ENCODE data around the gene PTGR3. TPM values are rescaled to one million over a fixed set of nuclear protein-coding genes. Genes with fewer than 3 reads are reported as not detected.

PTGR3 gene
- total and polyA plus RNA-seq, 8 donors: 9.9 to 45.5 (median 15.7) TPM

GRCh38 chr18:75170022-75170789 lies 38.7 kb downstream of the PTGR3 start:
- intact Hi-C loops (cut with DNase I; ENCODE audit: low total_unique reads): no loop called here
- TF ChIP-seq POLR2AphosphoS5 (IDR thresholded peaks at IDR 0.05) (no peak), POLR2A (IDR thresholded peaks at IDR 0.05) (no peak), EP300 (IDR thresholded peaks at IDR 0.05) (no peak), CTCF (IDR thresholded peaks at IDR 0.05) (no peak)
- Histone ChIP-seq H3K4me1 (peaks cover 0 to 3% (median 0%) of the 10 kb centered on the region in 4 donors), H3K4me3 (no peak overlapping the region), H3K27ac (peak overlapping the region in 3 of 5 donors; percentile 0 to 47 (median 43)), H3K36me3 (no peaks in the 10 kb centered on the region), H3K9me3 (no peaks in the 10 kb centered on the region), H3K27me3 (no peaks in the 10 kb centered on the region)
- WGBS, 5 donors: 86 to 94% (median 93%) methylated on average over 34 of the region's 34 CpGs
- no peak for DNase-seq

GRCh38 chr18:75169411-75169810 lies 39.5 kb downstream of the PTGR3 start:
- Histone ChIP-seq H3K4me3 (no peak overlapping the region), H3K4me1 (peaks cover 0 to 3% (median 0%) of the 10 kb centered on the region in 4 donors), H3K9me3 (no peaks in the 10 kb centered on the region), H3K27ac (peak overlapping the region in 1 of 5 donors; percentile 47), H3K36me3 (no peaks in the 10 kb centered on the region), H3K27me3 (no peaks in the 10 kb centered on the region)
- WGBS, 5 donors: 65 to 75% (median 73%) methylated on average over 7 to 9 of the region's 9 CpGs
- DNase-seq: no peak
- TF ChIP-seq CTCF (IDR thresholded peaks at IDR 0.05): no peak
- TF ChIP-seq POLR2A (IDR thresholded peaks at IDR 0.05): no peak
- intact Hi-C loops (cut with DNase I; ENCODE audit: low total_unique reads): no loop called here

- no peak for DNase-seq
- WGBS, 5 donors: 64 to 81% (median 72%) methylated on average over 7 of the region's 7 CpGs
- no peak for TF ChIP-seq POLR2A (IDR thresholded peaks at IDR 0.05)
- TF ChIP-seq CTCF (IDR thresholded peaks at IDR 0.05): no peak
- no peak for TF ChIP-seq POLR2AphosphoS5 (IDR thresholded peaks at IDR 0.05)
- TF ChIP-seq EP300 (IDR thresholded peaks at IDR 0.05): no peak
- intact Hi-C loops (cut with DNase I; ENCODE audit: low total_unique reads): no loop called here
- peak overlapping the region in 1 of 5 donors; percentile 77 for H3K27ac ChIP-seq
- H3K4me1 ChIP-seq: peaks cover 0 to 3% (median 0%) of the 10 kb centered on the region in 4 donors
- H3K27me3 ChIP-seq: no peaks in the 10 kb centered on the region
- H3K9me3 ChIP-seq: no peaks in the 10 kb centered on the region
- H3K36me3 ChIP-seq: no peaks in the 10 kb centered on the region
- peak overlapping the region in 1 of 4 donors; percentile 28 for H3K4me3 ChIP-seq
Measured at GRCh38 chr18:75168619-75169018, 40.3 kb downstream of the PTGR3 start.

GRCh38 chr18:75167759-75168618 lies 41.0 kb downstream of the PTGR3 start:
- peak overlapping the region; percentile 12 to 77 (median 33) for H3K27ac ChIP-seq
- intact Hi-C loops (cut with DNase I; ENCODE audit: low total_unique reads): no loop called here
- peaks cover 0 to 3% (median 0%) of the 10 kb centered on the region in 4 donors for H3K4me1 ChIP-seq
- H3K36me3 ChIP-seq: no peaks in the 10 kb centered on the region
- TF ChIP-seq POLR2A (IDR thresholded peaks at IDR 0.05): no peak
- no peak for TF ChIP-seq CTCF (IDR thresholded peaks at IDR 0.05)
- TF ChIP-seq EP300 (IDR thresholded peaks at IDR 0.05): no peak
- TF ChIP-seq POLR2AphosphoS5 (IDR thresholded peaks at IDR 0.05): no peak
- WGBS, 5 donors: 56 to 68% (median 59%) methylated on average over 33 of the region's 33 CpGs
- no peaks in the 10 kb centered on the region for H3K9me3 ChIP-seq
- DNase-seq: peak in 1 of 2 donors; percentile 58
- no peaks in the 10 kb centered on the region for H3K27me3 ChIP-seq
- H3K4me3 ChIP-seq: peak overlapping the region in 3 of 4 donors; percentile 20 to 30 (median 28)
